ENCODE data around the gene ATF4.

Gene ATF4

GRCh38 chr22:39520226-39521105 is at the start of gene ATF4:
TSS of gene ATF4 (plus strand) at chr22:39520562. CDS start at chr22:39521446, 884 bp downstream.
- DNase-seq (ENCODE audit: low read depth), result peak; percentile 100

- DNase-seq (ENCODE audit: low read depth), result no peak
Measured at GRCh38 chr22:39471381-39472141, 48.8 kb upstream of the ATF4 start.

- DNase-seq (ENCODE audit: low read depth), result no peak
Measured at GRCh38 chr22:39472570-39473556, 47.5 kb upstream of the ATF4 start.

GRCh38 chr22:39473851-39474250 is 46.5 kb upstream of the ATF4 start:
- DNase-seq (ENCODE audit: low read depth), result no peak

GRCh38 chr22:39474351-39475111 is 45.8 kb upstream of the ATF4 start:
- DNase-seq (ENCODE audit: low read depth), result no peak

GRCh38 chr22:39475337-39475736 is 45.0 kb upstream of the ATF4 start:
- DNase-seq (ENCODE audit: low read depth), result no peak

- DNase-seq (ENCODE audit: low read depth), result no peak
Measured at GRCh38 chr22:39475902-39476301, 44.5 kb upstream of the ATF4 start.

- DNase-seq (ENCODE audit: low read depth), result no peak
Measured at GRCh38 chr22:39476664-39477063, 43.7 kb upstream of the ATF4 start.

GRCh38 chr22:39477542-39477941 is 42.8 kb upstream of the ATF4 start:
- DNase-seq (ENCODE audit: low read depth), result no peak

GRCh38 chr22:39478441-39478850 is 41.9 kb upstream of the ATF4 start:
- no peak for DNase-seq (ENCODE audit: low read depth)

GRCh38 chr22:39479254-39479653 is 41.1 kb upstream of the ATF4 start:
- no peak for DNase-seq (ENCODE audit: low read depth)

- DNase-seq (ENCODE audit: low read depth), result no peak
Measured at GRCh38 chr22:39480557-39480956, 39.8 kb upstream of the ATF4 start.

GRCh38 chr22:39481054-39481453 is 39.3 kb upstream of the ATF4 start:
- DNase-seq (ENCODE audit: low read depth), result no peak

GRCh38 chr22:39481595-39481994 is 38.8 kb upstream of the ATF4 start:
- DNase-seq (ENCODE audit: low read depth), result no peak

GRCh38 chr22:39482768-39483167 is 37.6 kb upstream of the ATF4 start:
- DNase-seq (ENCODE audit: low read depth), result no peak

GRCh38 chr22:39486951-39487825 is 33.2 kb upstream of the ATF4 start:
- DNase-seq (ENCODE audit: low read depth), result no peak

- no peak for DNase-seq (ENCODE audit: low read depth)
Measured at GRCh38 chr22:39487826-39488520, 32.4 kb upstream of the ATF4 start.

GRCh38 chr22:39488563-39489083 is 31.7 kb upstream of the ATF4 start:
- no peak for DNase-seq (ENCODE audit: low read depth)
